ENCODE results near the gene INPP5K. TPM values are rescaled to one million over a fixed set of nuclear protein-coding genes. Genes with fewer than 3 reads are reported as not detected.
"Not testable (repeated sequence)": the region's sequence is repeated elsewhere in the genome, so short reads cannot be mapped to it uniquely, and the experiment has no call there.

The INPP5K gene
- total and polyA plus RNA-seq, 9 donors: 13.8 to 31.5 (median 24.5) TPM

- no peak overlapping the region for H3K27ac ChIP-seq (ENCODE audit: low read length)
- no peak overlapping the region for H3K4me3 ChIP-seq (ENCODE audit: low read length)
- H3K27me3 ChIP-seq (ENCODE audit: control insufficient read depth, insufficient read depth, low read length): no peaks in the 10 kb centered on the region
- H3K4me1 ChIP-seq (ENCODE audit: control insufficient read depth, insufficient read depth, low read length): peaks cover 15% of the 10 kb centered on the region
- H3K36me3 ChIP-seq (ENCODE audit: control insufficient read depth, insufficient read depth, low read length): peaks cover 16% of the 10 kb centered on the region
- no peak for DNase-seq
- WGBS (ENCODE audit: insufficient coverage): no CpG with 5 or more reads among the region's 5 CpGs
- H3K9me3 ChIP-seq (replicated peaks; ENCODE audit: control insufficient read depth, low read depth, low read length): no peaks in the 10 kb centered on the region
Measured at GRCh38 chr17:1452836-1453235, 63.6 kb downstream of the INPP5K start.

GRCh38 chr17:1450261-1450660 is 66.2 kb downstream of the INPP5K start:
- not testable (repeated sequence) for H3K4me1 ChIP-seq (ENCODE audit: control insufficient read depth, insufficient read depth, low read length); H3K27me3 ChIP-seq (ENCODE audit: control insufficient read depth, insufficient read depth, low read length); H3K4me3 ChIP-seq (ENCODE audit: low read length); DNase-seq; H3K27ac ChIP-seq (ENCODE audit: low read length); H3K9me3 ChIP-seq (replicated peaks; ENCODE audit: control insufficient read depth, low read depth, low read length)
- peaks cover 22% of the 10 kb centered on the region for H3K36me3 ChIP-seq (ENCODE audit: control insufficient read depth, insufficient read depth, low read length)
- 100% methylated on average over 3 of the region's 21 CpGs for WGBS (ENCODE audit: insufficient coverage)

- Histone ChIP-seq H3K9me3 (replicated peaks; ENCODE audit: control insufficient read depth, low read depth, low read length) (no peaks in the 10 kb centered on the region), H3K36me3 (ENCODE audit: control insufficient read depth, insufficient read depth, low read length) (peaks cover 22% of the 10 kb centered on the region), H3K4me3 (ENCODE audit: low read length) (no peak overlapping the region), H3K4me1 (ENCODE audit: control insufficient read depth, insufficient read depth, low read length) (peaks cover 4% of the 10 kb centered on the region), H3K27me3 (ENCODE audit: control insufficient read depth, insufficient read depth, low read length) (no peaks in the 10 kb centered on the region), H3K27ac (ENCODE audit: low read length) (no peak overlapping the region)
- 88% methylated on average over 1 of the region's 5 CpGs for WGBS (ENCODE audit: insufficient coverage)
- DNase-seq: no peak
Measured at GRCh38 chr17:1449412-1449967, 66.9 kb downstream of the INPP5K start.

GRCh38 chr17:1447052-1447451 is 69.4 kb downstream of the INPP5K start:
- peak overlapping the region; percentile 64 for H3K27ac ChIP-seq (ENCODE audit: low read length)
- H3K4me3 ChIP-seq (ENCODE audit: low read length): no peak overlapping the region
- H3K4me1 ChIP-seq (ENCODE audit: control insufficient read depth, insufficient read depth, low read length): no peaks in the 10 kb centered on the region
- H3K36me3 ChIP-seq (ENCODE audit: control insufficient read depth, insufficient read depth, low read length): peaks cover 13% of the 10 kb centered on the region
- H3K9me3 ChIP-seq (replicated peaks; ENCODE audit: control insufficient read depth, low read depth, low read length): no peaks in the 10 kb centered on the region
- WGBS (ENCODE audit: insufficient coverage): 67% methylated on average over 6 of the region's 7 CpGs
- DNase-seq: peak; percentile 23
- no peaks in the 10 kb centered on the region for H3K27me3 ChIP-seq (ENCODE audit: control insufficient read depth, insufficient read depth, low read length)

- 94% methylated on average over 2 of the region's 12 CpGs for WGBS (ENCODE audit: insufficient coverage)
- Histone ChIP-seq H3K4me3 (ENCODE audit: low read length) (no peak overlapping the region), H3K27ac (ENCODE audit: low read length) (no peak overlapping the region), H3K4me1 (ENCODE audit: control insufficient read depth, insufficient read depth, low read length) (no peaks in the 10 kb centered on the region), H3K9me3 (replicated peaks; ENCODE audit: control insufficient read depth, low read depth, low read length) (no peaks in the 10 kb centered on the region), H3K36me3 (ENCODE audit: control insufficient read depth, insufficient read depth, low read length) (peaks cover 14% of the 10 kb centered on the region), H3K27me3 (ENCODE audit: control insufficient read depth, insufficient read depth, low read length) (no peaks in the 10 kb centered on the region)
- DNase-seq: no peak
Measured at GRCh38 chr17:1446201-1446600, 70.2 kb downstream of the INPP5K start.

GRCh38 chr17:1445695-1446094 is 70.7 kb downstream of the INPP5K start:
- not testable (repeated sequence) for H3K4me1 ChIP-seq (ENCODE audit: control insufficient read depth, insufficient read depth, low read length); H3K9me3 ChIP-seq (replicated peaks; ENCODE audit: control insufficient read depth, low read depth, low read length); H3K4me3 ChIP-seq (ENCODE audit: low read length); H3K27me3 ChIP-seq (ENCODE audit: control insufficient read depth, insufficient read depth, low read length); DNase-seq; H3K27ac ChIP-seq (ENCODE audit: low read length)
- WGBS (ENCODE audit: insufficient coverage): 89% methylated on average over 4 of the region's 4 CpGs
- peaks cover 19% of the 10 kb centered on the region for H3K36me3 ChIP-seq (ENCODE audit: control insufficient read depth, insufficient read depth, low read length)

Other genes starting within 250 kb of the INPP5K start
- not detected for gene BHLHA9, start 246.2 kb downstream of the INPP5K start, total RNA-seq
- gene BHLHA9, start 246.2 kb downstream of the INPP5K start, polyA plus RNA-seq (ENCODE audit: insufficient read depth in 1 of 8, insufficient read length in 8 of 8, low replicate concordance in 1 of 8): not detected
- gene TRARG1, start 236.9 kb downstream of the INPP5K start, total RNA-seq: under 0.01 TPM
- gene TRARG1, start 236.9 kb downstream of the INPP5K start, polyA plus RNA-seq (ENCODE audit: insufficient read depth in 1 of 8, insufficient read length in 8 of 8, low replicate concordance in 1 of 8): not detected
- gene YWHAE, start 116.4 kb downstream of the INPP5K start, total RNA-seq: 258 TPM
- 100 to 1,000 TPM; 637 to 826 (median 764) TPM for gene YWHAE, start 116.4 kb downstream of the INPP5K start, polyA plus RNA-seq (ENCODE audit: insufficient read depth in 1 of 8, insufficient read length in 8 of 8, low replicate concordance in 1 of 8)
- gene CRK, start 60.4 kb downstream of the INPP5K start, total RNA-seq: 46.3 TPM
- gene CRK, start 60.4 kb downstream of the INPP5K start, polyA plus RNA-seq (ENCODE audit: insufficient read depth in 1 of 8, insufficient read length in 8 of 8, low replicate concordance in 1 of 8): 10 to 100 TPM; 34.0 to 56.1 (median 42.9) TPM
- gene MYO1C, start 23.9 kb downstream of the INPP5K start, total RNA-seq: 48.7 TPM
- 10 to 100 TPM; 75.8 to 90.2 (median 81.5) TPM for gene MYO1C, start 23.9 kb downstream of the INPP5K start, polyA plus RNA-seq (ENCODE audit: insufficient read depth in 1 of 8, insufficient read length in 8 of 8, low replicate concordance in 1 of 8)
- gene PITPNA, start 46.2 kb upstream of the INPP5K start, total RNA-seq: 9.1 TPM
- gene PITPNA, start 46.2 kb upstream of the INPP5K start, polyA plus RNA-seq (ENCODE audit: insufficient read depth in 1 of 8, insufficient read length in 8 of 8, low replicate concordance in 1 of 8): 10 to 100 TPM; 22.8 to 36.7 (median 28.6) TPM
- 3.8 TPM for gene SLC43A2, start 112.2 kb upstream of the INPP5K start, total RNA-seq
- 1 to 10 TPM; 3.4 to 8.6 (median 3.9) TPM for gene SLC43A2, start 112.2 kb upstream of the INPP5K start, polyA plus RNA-seq (ENCODE audit: insufficient read depth in 1 of 8, insufficient read length in 8 of 8, low replicate concordance in 1 of 8)
- 7.6 TPM for gene SCARF1, start 129.1 kb upstream of the INPP5K start, total RNA-seq
- gene SCARF1, start 129.1 kb upstream of the INPP5K start, polyA plus RNA-seq (ENCODE audit: insufficient read depth in 1 of 8, insufficient read length in 8 of 8, low replicate concordance in 1 of 8): 10 to 100 TPM in 1 of 8 donors, 1 to 10 TPM in 7; 7.0 to 11.8 (median 8.6) TPM
- 5.7 TPM for gene RILP, start 133.3 kb upstream of the INPP5K start, total RNA-seq
- 1 to 10 TPM; 4.0 to 5.2 (median 4.5) TPM for gene RILP, start 133.3 kb upstream of the INPP5K start, polyA plus RNA-seq (ENCODE audit: insufficient read depth in 1 of 8, insufficient read length in 8 of 8, low replicate concordance in 1 of 8)
- 99.0 TPM for gene PRPF8, start 168.3 kb upstream of the INPP5K start, total RNA-seq
- gene PRPF8, start 168.3 kb upstream of the INPP5K start, polyA plus RNA-seq (ENCODE audit: insufficient read depth in 1 of 8, insufficient read length in 8 of 8, low replicate concordance in 1 of 8): 100 to 1,000 TPM; 175 to 237 (median 212) TPM
- 2.6 TPM for gene TLCD2, start 193.8 kb upstream of the INPP5K start, total RNA-seq
- 1 to 10 TPM; 4.1 to 8.0 (median 5.2) TPM for gene TLCD2, start 193.8 kb upstream of the INPP5K start, polyA plus RNA-seq (ENCODE audit: insufficient read depth in 1 of 8, insufficient read length in 8 of 8, low replicate concordance in 1 of 8)
- gene WDR81, start 208.1 kb upstream of the INPP5K start, total RNA-seq: 12.3 TPM
- 10 to 100 TPM in 7 of 8 donors, 1 to 10 TPM in 1; 9.6 to 20.6 (median 14.4) TPM for gene WDR81, start 208.1 kb upstream of the INPP5K start, polyA plus RNA-seq (ENCODE audit: insufficient read depth in 1 of 8, insufficient read length in 8 of 8, low replicate concordance in 1 of 8)
- gene SERPINF2, start 226.3 kb upstream of the INPP5K start, total RNA-seq: 0.58 TPM
- 1 to 10 TPM in 4 of 8 donors, under 1 TPM in 4; 0.41 to 4.0 (median 1.1) TPM for gene SERPINF2, start 226.3 kb upstream of the INPP5K start, polyA plus RNA-seq (ENCODE audit: insufficient read depth in 1 of 8, insufficient read length in 8 of 8, low replicate concordance in 1 of 8)
- gene SERPINF1, start 245.4 kb upstream of the INPP5K start, total RNA-seq: 338 TPM
- gene SERPINF1, start 245.4 kb upstream of the INPP5K start, polyA plus RNA-seq (ENCODE audit: insufficient read depth in 1 of 8, insufficient read length in 8 of 8, low replicate concordance in 1 of 8): 100 to 1,000 TPM; 231 to 355 (median 273) TPM